ENCODE measurements around the gene MYL3. TPM values are rescaled to one million over a fixed set of nuclear protein-coding genes. Genes with fewer than 3 reads are reported as not detected.
A peak's percentile ranks its signal among the peaks of the same experiment; 100 is the strongest.
"Not testable (repeated sequence)": the region's sequence is repeated elsewhere in the genome, so short reads cannot be mapped to it uniquely, and the experiment has no call there.

Gene MYL3
- total RNA-seq, 3 donors from 2014 or later, result 5.9 to 8.5 (median 6.2) TPM

DNA sequence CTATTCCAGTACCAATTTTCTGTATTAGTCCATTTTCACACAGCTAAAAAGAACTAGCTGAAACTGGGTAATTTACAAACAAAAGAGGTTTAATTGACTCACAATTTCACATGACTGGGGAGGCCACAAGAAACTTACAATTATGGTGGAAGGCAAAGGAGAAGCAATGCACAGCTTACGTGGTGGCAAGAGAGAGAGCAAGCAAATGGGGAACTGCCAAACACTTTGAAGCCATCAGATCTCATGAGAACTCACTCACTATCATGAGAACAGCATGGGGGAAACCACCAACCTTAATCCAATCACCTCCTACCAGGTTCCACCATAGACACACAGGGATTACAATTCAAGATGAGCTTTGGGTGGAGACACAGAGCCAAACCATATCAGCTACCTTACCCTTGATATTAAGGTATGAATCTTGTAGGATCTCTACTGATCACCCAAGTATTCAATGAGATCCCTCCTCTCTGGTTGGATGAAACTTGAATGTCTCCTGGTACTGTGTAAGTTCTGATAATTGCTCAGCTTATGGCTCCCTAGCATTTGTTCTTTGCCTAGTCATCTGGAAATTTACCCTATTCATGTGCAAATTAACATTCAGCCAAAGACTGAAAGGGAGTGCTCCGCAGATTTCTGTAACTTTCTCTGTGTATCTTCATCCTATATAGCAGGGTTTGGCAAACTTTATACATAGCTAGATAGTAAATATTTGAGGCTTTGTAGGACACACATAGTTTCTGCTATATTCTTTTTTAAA lies 38.9 kb downstream of the MYL3 start:
- DNase-seq (ENCODE audit: low spot score in 2 of 2), result no peak
- H3K9me3 ChIP-seq, result no peaks in the 10 kb centered on the region
- intact Hi-C loops (cut with DNase I; ENCODE audit: low total_unique reads), result no loop called here
- H3K36me3 ChIP-seq, result no peaks in the 10 kb centered on the region
- H3K4me1 ChIP-seq, result no peaks in the 10 kb centered on the region
- H3K27ac ChIP-seq, result no peak overlapping the region
- no peaks in the 10 kb centered on the region for H3K27me3 ChIP-seq
- no peak overlapping the region for H3K4me3 ChIP-seq
- no peak for TF ChIP-seq POLR2AphosphoS5 (IDR thresholded peaks at IDR 0.05)
- no peak for TF ChIP-seq POLR2A (IDR thresholded peaks at IDR 0.05)
- TF ChIP-seq, protein P1, sequence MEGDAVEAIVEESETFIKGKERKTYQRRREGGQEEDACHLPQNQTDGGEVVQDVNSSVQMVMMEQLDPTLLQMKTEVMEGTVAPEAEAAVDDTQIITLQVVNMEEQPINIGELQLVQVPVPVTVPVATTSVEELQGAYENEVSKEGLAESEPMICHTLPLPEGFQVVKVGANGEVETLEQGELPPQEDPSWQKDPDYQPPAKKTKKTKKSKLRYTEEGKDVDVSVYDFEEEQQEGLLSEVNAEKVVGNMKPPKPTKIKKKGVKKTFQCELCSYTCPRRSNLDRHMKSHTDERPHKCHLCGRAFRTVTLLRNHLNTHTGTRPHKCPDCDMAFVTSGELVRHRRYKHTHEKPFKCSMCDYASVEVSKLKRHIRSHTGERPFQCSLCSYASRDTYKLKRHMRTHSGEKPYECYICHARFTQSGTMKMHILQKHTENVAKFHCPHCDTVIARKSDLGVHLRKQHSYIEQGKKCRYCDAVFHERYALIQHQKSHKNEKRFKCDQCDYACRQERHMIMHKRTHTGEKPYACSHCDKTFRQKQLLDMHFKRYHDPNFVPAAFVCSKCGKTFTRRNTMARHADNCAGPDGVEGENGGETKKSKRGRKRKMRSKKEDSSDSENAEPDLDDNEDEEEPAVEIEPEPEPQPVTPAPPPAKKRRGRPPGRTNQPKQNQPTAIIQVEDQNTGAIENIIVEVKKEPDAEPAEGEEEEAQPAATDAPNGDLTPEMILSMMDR (IDR thresholded peaks at IDR 0.05), result no peak

DNA sequence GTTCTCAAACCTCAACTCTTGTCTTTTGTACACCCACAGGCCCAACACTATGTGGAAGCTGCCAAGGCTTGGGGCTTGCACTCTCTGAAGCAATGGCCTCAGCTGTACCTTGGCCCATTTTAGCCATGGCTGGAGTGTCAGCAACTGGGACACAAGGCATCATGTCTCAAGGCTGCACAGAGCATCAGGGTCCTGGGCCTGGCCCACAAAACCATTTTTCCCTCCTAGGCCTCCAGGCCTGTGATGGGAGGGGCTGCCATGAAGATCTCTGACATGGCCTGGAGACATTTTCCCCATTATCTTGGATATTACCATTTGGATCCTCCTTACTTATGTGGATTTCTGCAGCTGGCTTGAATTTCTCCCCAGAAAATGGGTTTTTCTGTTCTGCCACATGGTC lies 39.9 kb downstream of the MYL3 start:
- intact Hi-C loops (cut with DNase I; ENCODE audit: low total_unique reads); H3K27me3 ChIP-seq; H3K36me3 ChIP-seq; H3K9me3 ChIP-seq; H3K4me1 ChIP-seq; H3K4me3 ChIP-seq; DNase-seq (ENCODE audit: low spot score in 2 of 2); H3K27ac ChIP-seq: not testable (repeated sequence)

DNA sequence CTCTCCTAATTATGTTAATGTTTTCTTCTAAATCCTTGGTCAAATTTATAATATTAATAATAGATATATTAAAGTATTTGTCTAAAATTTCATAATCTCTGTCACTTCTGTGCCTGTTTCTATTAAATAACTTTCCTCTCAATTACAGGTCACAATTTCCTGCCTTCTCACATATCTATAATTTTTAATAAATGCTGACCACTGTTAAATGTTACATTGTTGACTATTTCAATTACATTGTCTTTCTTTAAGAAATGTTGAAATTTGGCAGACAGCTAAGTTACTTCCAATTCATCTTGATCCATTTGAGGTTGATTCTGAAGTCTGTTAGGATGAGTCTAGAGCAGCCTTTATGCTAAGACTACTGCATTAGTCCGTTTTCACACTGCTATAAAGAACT lies 41.7 kb downstream of the MYL3 start:
- no peaks in the 10 kb centered on the region for H3K4me1 ChIP-seq
- H3K9me3 ChIP-seq, result no peaks in the 10 kb centered on the region
- intact Hi-C loops (cut with DNase I; ENCODE audit: low total_unique reads), result no loop called here
- no peak for DNase-seq (ENCODE audit: low spot score in 2 of 2)
- no peak overlapping the region for H3K4me3 ChIP-seq
- no peaks in the 10 kb centered on the region for H3K36me3 ChIP-seq
- H3K27ac ChIP-seq, result no peak overlapping the region
- H3K27me3 ChIP-seq, result no peaks in the 10 kb centered on the region
- TF ChIP-seq, protein P1 (IDR thresholded peaks at IDR 0.05), result no peak
- TF ChIP-seq POLR2A (IDR thresholded peaks at IDR 0.05), result no peak
- no peak for TF ChIP-seq POLR2AphosphoS5 (IDR thresholded peaks at IDR 0.05)

DNA sequence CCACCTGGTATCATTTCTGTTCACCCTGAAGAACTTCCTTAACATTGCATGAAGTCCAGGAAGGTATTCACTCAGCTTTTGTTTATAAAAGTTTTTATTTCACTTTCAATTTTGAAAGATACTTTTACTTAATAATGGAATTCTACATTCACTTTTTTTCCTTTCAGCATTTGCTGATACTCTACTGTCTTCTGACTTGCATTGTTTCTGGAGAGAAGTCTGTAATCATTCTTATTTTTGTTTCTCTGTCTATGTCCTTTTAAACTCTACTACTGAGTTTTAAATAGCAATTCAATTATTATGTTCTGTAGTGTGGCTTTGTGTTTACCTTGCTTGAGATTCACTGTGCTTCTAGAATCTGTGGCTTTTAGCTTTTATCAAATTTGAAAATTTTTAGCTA lies 42.4 kb downstream of the MYL3 start:
- H3K4me3 ChIP-seq, result no peak overlapping the region
- no peak for TF ChIP-seq POLR2AphosphoS5 (IDR thresholded peaks at IDR 0.05)
- no peak for TF ChIP-seq POLR2A (IDR thresholded peaks at IDR 0.05)
- TF ChIP-seq, protein P1 (IDR thresholded peaks at IDR 0.05), result no peak
- no peak overlapping the region for H3K27ac ChIP-seq
- no peak for DNase-seq (ENCODE audit: low spot score in 2 of 2)
- no peaks in the 10 kb centered on the region for H3K4me1 ChIP-seq
- no peaks in the 10 kb centered on the region for H3K9me3 ChIP-seq
- H3K27me3 ChIP-seq, result no peaks in the 10 kb centered on the region
- intact Hi-C loops (cut with DNase I; ENCODE audit: low total_unique reads), result no loop called here
- no peaks in the 10 kb centered on the region for H3K36me3 ChIP-seq

DNA sequence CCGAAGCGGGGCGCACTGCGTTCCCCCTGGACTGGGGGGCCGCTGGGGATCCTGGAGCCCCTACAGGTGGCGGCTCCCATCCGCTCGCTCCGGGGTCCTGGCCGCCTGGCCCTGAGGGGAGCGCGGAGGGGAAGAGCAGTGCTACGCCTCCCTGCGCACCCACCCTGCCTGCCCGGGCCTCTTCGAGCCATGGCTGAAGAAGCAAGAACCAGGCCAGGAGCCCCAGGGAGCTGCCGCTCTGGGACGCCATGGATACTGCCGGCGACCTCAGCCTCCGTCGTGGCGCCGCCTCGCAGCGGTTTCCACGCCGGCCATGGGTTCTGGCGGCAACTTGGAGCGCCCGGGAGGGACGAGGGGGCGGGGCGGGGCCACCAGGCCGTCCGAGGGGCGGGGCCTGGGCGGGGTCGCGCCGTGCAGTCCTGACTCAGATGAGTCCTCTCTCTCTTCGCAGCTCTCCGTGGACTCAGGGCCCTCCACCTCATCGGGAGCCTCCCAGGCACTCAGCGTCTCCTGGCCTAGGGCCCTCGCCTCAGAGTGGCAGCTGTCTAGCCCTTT lies 50.9 kb downstream of the MYL3 start:
- no peaks in the 10 kb centered on the region for H3K36me3 ChIP-seq
- TF ChIP-seq POLR2AphosphoS5 (IDR thresholded peaks at IDR 0.05), result no peak
- TF ChIP-seq, protein P1 (IDR thresholded peaks at IDR 0.05), result no peak
- DNase-seq (ENCODE audit: low spot score in 2 of 2), result peak; percentile 60 to 69
- intact Hi-C loops (cut with DNase I; ENCODE audit: low total_unique reads), result no loop called here
- H3K4me3 ChIP-seq, result peak overlapping the region; percentile 29 to 70 (median 62)
- H3K4me1 ChIP-seq, result no peaks in the 10 kb centered on the region
- H3K27ac ChIP-seq, result peak overlapping the region; percentile 72 to 75
- H3K9me3 ChIP-seq, result no peaks in the 10 kb centered on the region
- H3K27me3 ChIP-seq, result no peaks in the 10 kb centered on the region

Measured in breast epithelium (tissue), 4 donors.